Parathyroid adenoma (tissue), 2 donors: ENCODE results near the gene IQCE.

Source experiments
- H2AFZ ChIP-seq: fragments of 300-600 bp; sonication (generic); one replicate; pipeline ENCODE4 v1.7.0; 2017; ENCODE audit warnings: antibody characterized with exemption, mild to moderate bottlenecking
- H3K27ac ChIP-seq: fragments of 300-600 bp; sonication (generic); one replicate; pipeline ENCODE4 v1.7.0; 2017
- H3K27me3 ChIP-seq: fragments of 300-600 bp; sonication (generic); one replicate; pipeline ENCODE4 v1.7.0; 2017; ENCODE audit warnings: low read length; ENCODE audit not compliant: control insufficient read depth, insufficient read depth
- H3K36me3 ChIP-seq: fragments of 300-600 bp; sonication (generic); one replicate; pipeline ENCODE4 v1.7.0; 2017; ENCODE audit warnings: low read length; ENCODE audit not compliant: control insufficient read depth, insufficient read depth
- H3K4me1 ChIP-seq: fragments of 300-600 bp; sonication (generic); one replicate; pipeline ENCODE4 v1.7.0; 2017; ENCODE audit warnings: control low read depth
- H3K4me2 ChIP-seq: fragments of 300-600 bp; sonication (generic); one replicate; pipeline ENCODE4 v1.7.0; 2017; ENCODE audit warnings: low read length
- H3K4me3 ChIP-seq: fragments of 300-600 bp; sonication (generic); one replicate; pipeline ENCODE4 v1.7.0; 2017; ENCODE audit warnings: low read depth, low read length
- H3K79me2 ChIP-seq: fragments of 300-600 bp; sonication (generic); one replicate; pipeline ENCODE4 v1.7.0; 2017; ENCODE audit warnings: control low read depth
- H3K9ac ChIP-seq: fragments of 300-600 bp; sonication (generic); one replicate; pipeline ENCODE4 v1.7.0; 2017; ENCODE audit warnings: mild to moderate bottlenecking
- H3K9me3 ChIP-seq: fragments of 300-600 bp; sonication (generic); one replicate; pipeline ENCODE4 v1.7.0; 2017; ENCODE audit warnings: low read length; ENCODE audit not compliant: control insufficient read depth
- CTCF ChIP-seq: fragments of 300-600 bp; sonication (generic); IDR thresholded peaks from one replicate; pipeline ENCODE4 v1.7.0; 2017; ENCODE audit warnings: antibody characterized with exemption, mild to moderate bottlenecking
- donor health status: primary hyperparathyroidism.

The IQCE gene

GRCh38 chr7:2651847-2652735 is 93.3 kb downstream of the IQCE start:
- Histone ChIP-seq H3K4me1 (no peaks in the 10 kb centered on the region), H3K4me3 (no peak overlapping the region), H3K79me2 (no peaks in the 10 kb centered on the region), H3K27ac (no peak overlapping the region), H3K9ac (no peak overlapping the region), H3K36me3 (no peaks in the 10 kb centered on the region), H2AFZ (no peak overlapping the region), H3K4me2 (no peak overlapping the region), H3K27me3 (no peaks in the 10 kb centered on the region), H3K9me3 (no peaks in the 10 kb centered on the region)
- TF ChIP-seq CTCF = no peak

GRCh38 chr7:2652736-2653060 is 93.9 kb downstream of the IQCE start:
- H3K4me3 ChIP-seq = no peak overlapping the region
- H3K27ac ChIP-seq = no peak overlapping the region
- no peaks in the 10 kb centered on the region for H3K27me3 ChIP-seq
- H3K9ac ChIP-seq = no peak overlapping the region
- H3K36me3 ChIP-seq = no peaks in the 10 kb centered on the region
- no peaks in the 10 kb centered on the region for H3K4me1 ChIP-seq
- no peaks in the 10 kb centered on the region for H3K9me3 ChIP-seq
- no peak overlapping the region for H2AFZ ChIP-seq
- H3K79me2 ChIP-seq = no peaks in the 10 kb centered on the region
- no peak for TF ChIP-seq CTCF
- no peak overlapping the region for H3K4me2 ChIP-seq

DNA sequence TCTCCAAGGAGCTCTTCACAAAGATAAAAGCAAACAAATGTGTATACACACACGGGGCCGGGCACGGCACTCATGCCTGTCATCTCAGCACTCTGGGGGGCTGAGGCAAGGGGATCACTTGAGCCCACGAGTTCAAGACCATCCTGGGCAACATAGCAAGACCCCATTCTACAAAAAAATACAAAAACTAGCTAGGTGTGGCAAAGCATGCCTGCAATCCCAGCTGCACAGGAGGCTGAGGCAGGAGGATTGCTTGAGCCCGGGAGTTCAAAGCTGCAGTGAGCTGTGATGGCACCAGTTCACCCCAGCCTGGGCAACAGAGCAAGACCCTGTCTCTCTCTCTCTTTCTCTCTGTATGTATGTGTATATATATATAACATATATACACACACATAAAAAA is 95.3 kb downstream of the IQCE start:
- no peak overlapping the region for H2AFZ ChIP-seq
- no peak for TF ChIP-seq CTCF
- H3K27ac ChIP-seq = no peak overlapping the region
- no peaks in the 10 kb centered on the region for H3K79me2 ChIP-seq
- H3K9me3 ChIP-seq = no peaks in the 10 kb centered on the region
- H3K4me2 ChIP-seq = no peak overlapping the region
- no peak overlapping the region for H3K9ac ChIP-seq
- no peaks in the 10 kb centered on the region for H3K36me3 ChIP-seq
- no peak overlapping the region for H3K4me3 ChIP-seq
- H3K4me1 ChIP-seq = no peaks in the 10 kb centered on the region
- H3K27me3 ChIP-seq = no peaks in the 10 kb centered on the region

DNA sequence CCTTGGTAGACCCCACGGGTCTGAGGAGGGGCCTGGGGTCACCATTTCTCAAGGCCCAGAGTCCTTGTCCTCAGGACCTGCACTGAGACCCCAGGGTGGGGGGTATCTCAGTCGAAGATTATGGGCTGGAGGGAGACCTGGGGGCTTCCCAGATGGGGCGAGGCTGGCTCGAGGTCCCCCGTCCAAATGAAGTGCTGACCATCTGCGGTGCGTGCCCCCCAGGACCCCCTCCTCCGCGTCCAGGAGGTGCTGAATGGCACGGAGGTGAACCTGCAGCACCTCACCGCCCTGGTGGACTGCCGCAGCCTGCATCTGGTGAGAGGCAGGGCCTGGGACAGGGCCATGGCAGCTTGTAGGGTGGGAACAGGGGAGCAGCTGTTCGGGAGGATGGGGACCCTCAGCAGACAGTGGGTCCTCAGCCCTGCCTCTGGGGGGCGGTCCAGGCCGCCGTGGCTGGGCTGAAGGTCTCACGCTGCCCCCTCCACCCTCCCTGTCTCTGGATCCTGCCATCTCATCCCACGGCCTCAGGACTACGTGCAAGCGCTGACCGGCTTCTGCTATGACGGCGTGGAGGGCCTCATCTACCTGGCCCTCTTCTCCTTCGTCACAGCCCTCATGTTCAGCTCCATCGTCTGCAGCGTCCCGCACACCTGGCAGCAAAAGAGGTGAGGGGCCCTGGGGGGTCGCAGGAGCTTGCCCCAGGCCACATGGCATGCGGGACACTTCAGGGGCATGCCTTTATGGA is 97.3 kb downstream of the IQCE start:
- TF ChIP-seq CTCF = no peak
- H3K27ac ChIP-seq = no peak overlapping the region
- H3K27me3 ChIP-seq = no peaks in the 10 kb centered on the region
- no peaks in the 10 kb centered on the region for H3K4me1 ChIP-seq
- no peak overlapping the region for H3K9ac ChIP-seq
- H3K4me2 ChIP-seq = no peak overlapping the region
- H2AFZ ChIP-seq = no peak overlapping the region
- H3K36me3 ChIP-seq = no peaks in the 10 kb centered on the region
- H3K79me2 ChIP-seq = no peaks in the 10 kb centered on the region
- no peaks in the 10 kb centered on the region for H3K9me3 ChIP-seq
- no peak overlapping the region for H3K4me3 ChIP-seq
